ENCODE results near the gene KIF23. TPM values are rescaled to one million over a fixed set of nuclear protein-coding genes. Genes with fewer than 3 reads are reported as not detected.
A peak's percentile ranks its signal among the peaks of the same experiment; 100 is the strongest.
"Not testable (repeated sequence)": the region's sequence is repeated elsewhere in the genome, so short reads cannot be mapped to it uniquely, and the experiment has no call there.

Gene KIF23
- total RNA-seq, 1 donor from 2014 or later, result 3.7 TPM

DNA sequence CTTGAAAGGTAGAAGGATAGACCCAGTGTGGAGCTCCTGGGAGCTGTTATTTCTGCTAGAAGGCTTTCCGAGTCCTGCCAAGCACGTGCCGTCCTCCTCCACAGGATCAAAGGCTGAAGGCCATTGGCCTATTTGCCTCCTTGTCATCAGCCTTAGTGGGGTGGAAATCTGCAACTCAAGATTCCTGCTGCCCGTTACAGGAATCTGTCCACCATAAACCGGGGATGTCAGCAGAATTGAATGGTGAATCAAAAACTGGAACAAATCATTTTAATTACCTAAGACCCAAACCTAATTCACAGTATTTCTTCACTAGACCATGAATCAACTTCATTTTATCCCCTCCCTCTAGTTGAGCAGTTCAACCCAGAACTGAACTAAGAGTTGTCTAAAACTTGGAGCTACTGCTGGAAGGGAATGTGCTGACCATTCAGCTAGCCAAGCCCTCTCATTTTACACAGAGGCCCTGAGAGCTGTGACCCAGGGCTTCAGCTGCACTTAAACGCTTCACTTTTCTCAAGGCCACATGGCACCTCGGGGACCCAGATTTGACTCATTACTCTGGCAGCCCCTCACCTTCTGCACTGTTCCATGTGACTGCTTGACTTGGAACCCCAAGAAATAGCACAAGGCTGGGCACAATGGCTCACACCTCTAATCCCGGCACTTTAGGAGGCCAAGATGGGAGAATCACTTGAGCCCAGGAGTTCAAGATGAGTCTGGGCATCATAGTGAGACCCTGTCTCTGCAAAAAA lies 36.8 kb upstream of the KIF23 start:
- TF ChIP-seq, protein P1, sequence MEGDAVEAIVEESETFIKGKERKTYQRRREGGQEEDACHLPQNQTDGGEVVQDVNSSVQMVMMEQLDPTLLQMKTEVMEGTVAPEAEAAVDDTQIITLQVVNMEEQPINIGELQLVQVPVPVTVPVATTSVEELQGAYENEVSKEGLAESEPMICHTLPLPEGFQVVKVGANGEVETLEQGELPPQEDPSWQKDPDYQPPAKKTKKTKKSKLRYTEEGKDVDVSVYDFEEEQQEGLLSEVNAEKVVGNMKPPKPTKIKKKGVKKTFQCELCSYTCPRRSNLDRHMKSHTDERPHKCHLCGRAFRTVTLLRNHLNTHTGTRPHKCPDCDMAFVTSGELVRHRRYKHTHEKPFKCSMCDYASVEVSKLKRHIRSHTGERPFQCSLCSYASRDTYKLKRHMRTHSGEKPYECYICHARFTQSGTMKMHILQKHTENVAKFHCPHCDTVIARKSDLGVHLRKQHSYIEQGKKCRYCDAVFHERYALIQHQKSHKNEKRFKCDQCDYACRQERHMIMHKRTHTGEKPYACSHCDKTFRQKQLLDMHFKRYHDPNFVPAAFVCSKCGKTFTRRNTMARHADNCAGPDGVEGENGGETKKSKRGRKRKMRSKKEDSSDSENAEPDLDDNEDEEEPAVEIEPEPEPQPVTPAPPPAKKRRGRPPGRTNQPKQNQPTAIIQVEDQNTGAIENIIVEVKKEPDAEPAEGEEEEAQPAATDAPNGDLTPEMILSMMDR (IDR thresholded peaks at IDR 0.05; ENCODE audit: insufficient read depth, low read length, severe bottlenecking), result no peak
- no peak for FAIRE-seq

DNA sequence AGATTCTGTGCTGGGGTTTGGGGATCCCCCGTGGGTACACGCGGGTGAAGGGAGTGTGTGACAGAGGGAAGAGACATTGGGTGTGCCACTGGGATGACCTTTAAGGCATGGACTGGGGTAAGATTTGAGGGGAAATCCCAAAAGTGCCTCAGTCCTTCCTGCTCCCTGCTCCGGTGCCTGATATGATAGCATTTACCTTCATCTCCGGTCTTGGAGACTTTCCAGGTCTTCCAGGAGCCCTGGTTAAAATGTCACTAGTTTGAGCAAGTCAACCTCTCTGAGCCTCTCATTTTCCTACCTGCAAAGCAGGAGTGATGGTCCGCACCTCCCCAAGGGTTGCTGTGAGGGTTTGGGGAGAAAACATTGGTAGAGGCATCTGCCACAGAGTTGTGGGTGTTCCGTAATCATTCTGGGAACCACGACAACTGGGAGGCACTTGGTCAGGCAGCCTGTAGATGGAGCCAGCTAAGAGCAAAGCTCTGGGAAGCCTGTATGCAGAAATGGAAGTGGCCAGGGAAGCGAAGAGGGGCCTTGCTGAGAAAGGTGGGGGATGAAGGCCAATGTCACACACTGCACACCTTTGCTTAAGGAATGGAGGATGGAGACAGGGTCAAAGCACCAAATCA lies 33.9 kb upstream of the KIF23 start:
- FAIRE-seq (peak; percentile 13), DNase-seq (ENCODE audit: low read depth) (no peak)
- Histone ChIP-seq H3K4me3 (ENCODE audit: low read depth, low read length) (no peak overlapping the region), H3K36me3 (ENCODE audit: control insufficient read depth, insufficient read depth, low read length) (no peaks in the 10 kb centered on the region), H3K27me3 (ENCODE audit: control insufficient read depth, insufficient read depth, low read length) (no peaks in the 10 kb centered on the region)
- TF ChIP-seq, protein P1 (IDR thresholded peaks at IDR 0.05; ENCODE audit: insufficient read depth, low read length, severe bottlenecking), result peak; percentile 38

More for the DNA sequence above, 36.8 kb upstream of the KIF23 start:
- Histone ChIP-seq H3K27me3 (ENCODE audit: control insufficient read depth, insufficient read depth, low read length) (no peaks in the 10 kb centered on the region), H3K36me3 (ENCODE audit: control insufficient read depth, insufficient read depth, low read length) (no peaks in the 10 kb centered on the region), H3K4me3 (ENCODE audit: low read depth, low read length) (no peak overlapping the region)
- no peak for DNase-seq (ENCODE audit: low read depth)

DNA sequence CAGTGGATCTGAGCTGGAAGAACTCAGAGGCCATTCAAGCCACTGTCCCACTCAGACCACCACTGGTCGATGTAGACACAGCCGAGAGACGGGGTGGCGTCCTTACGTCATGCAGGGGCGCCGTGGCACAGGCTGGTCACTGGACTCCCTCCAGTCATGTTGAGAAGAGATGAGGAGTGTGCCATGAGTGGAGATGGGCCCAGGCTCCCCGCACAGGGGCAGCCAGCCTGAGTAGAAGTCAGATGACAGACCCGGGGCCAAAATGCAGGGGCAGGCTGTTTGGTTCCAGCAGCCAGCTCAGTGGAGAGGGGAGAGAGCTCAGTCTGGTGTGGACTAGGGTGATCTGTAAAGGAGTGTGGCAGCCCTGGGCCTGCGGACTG lies 33.4 kb upstream of the KIF23 start:
- TF ChIP-seq, protein P1 (IDR thresholded peaks at IDR 0.05; ENCODE audit: insufficient read depth, low read length, severe bottlenecking), result no peak
- Histone ChIP-seq H3K4me3 (ENCODE audit: low read depth, low read length) (no peak overlapping the region), H3K36me3 (ENCODE audit: control insufficient read depth, insufficient read depth, low read length) (no peaks in the 10 kb centered on the region), H3K27me3 (ENCODE audit: control insufficient read depth, insufficient read depth, low read length) (no peaks in the 10 kb centered on the region)
- DNase-seq (ENCODE audit: low read depth) (no peak), FAIRE-seq (no peak)

DNA sequence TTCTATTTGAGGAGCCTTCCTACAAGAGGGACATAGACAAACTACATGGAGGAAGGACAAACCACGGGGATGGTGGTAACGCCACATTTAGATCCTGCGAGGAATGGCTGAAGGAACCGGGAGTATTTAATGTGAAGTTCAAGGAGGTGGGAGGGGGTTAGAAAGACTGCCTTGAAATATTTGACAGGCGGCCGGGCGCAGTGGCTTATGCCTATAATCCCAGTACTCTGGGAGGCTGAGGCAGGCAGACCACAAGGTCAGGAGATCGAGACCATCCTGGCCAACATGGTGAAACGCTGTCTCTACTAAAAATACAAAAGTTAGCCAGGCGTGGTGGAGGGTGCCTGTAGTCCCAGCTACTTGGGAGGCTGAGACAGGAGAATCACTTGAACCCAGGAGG lies 32.0 kb upstream of the KIF23 start:
- not testable (repeated sequence) for FAIRE-seq; H3K27me3 ChIP-seq (ENCODE audit: control insufficient read depth, insufficient read depth, low read length); H3K4me3 ChIP-seq (ENCODE audit: low read depth, low read length); H3K36me3 ChIP-seq (ENCODE audit: control insufficient read depth, insufficient read depth, low read length); DNase-seq (ENCODE audit: low read depth)

DNA sequence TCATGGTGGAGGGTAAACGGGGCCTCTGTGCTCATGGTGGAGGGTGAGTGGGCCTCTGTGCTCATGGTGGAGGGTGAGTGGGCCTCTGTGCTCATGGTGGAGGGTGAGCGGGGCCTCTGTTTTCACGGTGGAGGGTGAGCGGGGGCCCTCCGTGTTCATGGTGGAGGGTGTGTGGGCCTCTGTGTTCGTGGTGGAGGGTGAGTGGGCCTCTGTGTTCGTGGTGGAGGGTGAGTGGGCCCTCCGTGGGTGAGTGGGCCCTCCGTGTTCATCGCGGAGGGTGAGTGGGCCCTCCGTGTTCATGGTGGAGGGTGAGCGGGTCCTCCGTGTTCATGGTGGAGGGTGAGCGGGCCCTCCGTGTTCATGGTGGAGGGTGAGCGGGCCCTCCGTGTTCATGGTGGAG lies 30.1 kb upstream of the KIF23 start:
- not testable (repeated sequence) for FAIRE-seq; H3K36me3 ChIP-seq (ENCODE audit: control insufficient read depth, insufficient read depth, low read length); DNase-seq (ENCODE audit: low read depth); H3K4me3 ChIP-seq (ENCODE audit: low read depth, low read length); H3K27me3 ChIP-seq (ENCODE audit: control insufficient read depth, insufficient read depth, low read length)

DNA sequence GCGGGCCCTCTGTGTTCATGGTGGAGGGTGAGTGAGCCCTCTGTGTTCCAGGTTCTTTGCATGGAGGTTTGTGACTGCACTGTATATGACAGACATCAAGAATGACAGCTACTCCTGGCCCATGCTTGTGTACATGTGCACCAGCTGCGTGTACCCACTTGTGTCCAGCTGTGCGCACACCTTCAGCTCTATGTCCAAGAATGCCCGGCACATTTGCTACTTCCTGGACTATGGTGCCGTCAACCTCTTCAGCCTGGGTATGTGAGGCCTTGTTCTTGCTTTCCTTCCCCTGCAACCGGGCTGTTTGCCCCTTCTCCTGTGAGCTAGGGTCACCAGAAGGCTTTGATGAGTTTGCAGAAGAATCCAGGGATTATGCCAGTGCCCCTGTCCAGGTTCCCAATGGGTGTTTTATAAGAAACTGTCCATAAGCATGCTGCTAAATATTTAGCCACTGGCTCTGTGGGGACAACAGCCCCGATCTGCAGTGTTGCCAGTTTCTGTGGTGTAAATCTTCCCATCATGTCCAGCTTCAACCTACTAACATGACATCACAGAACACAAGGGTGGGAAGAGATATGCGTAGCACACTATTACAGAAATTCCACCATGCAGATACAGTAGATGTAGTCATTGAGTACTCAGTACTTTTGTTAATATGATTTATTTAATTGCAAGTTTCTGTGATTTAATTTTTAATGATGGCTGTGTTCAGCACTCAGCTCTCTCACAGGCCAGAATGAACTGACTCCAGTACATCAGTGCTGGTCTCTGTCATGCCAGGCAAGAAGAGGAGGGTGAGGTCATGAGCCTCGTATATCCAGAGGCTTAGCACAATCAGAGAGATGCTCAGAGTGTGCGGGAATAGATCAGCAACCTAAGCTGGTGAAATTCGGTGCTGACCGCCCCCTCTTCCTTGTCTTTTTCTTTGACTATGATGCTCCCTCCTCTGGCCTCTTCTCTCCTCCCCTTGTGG lies 29.2 kb upstream of the KIF23 start:
- H3K4me3 ChIP-seq (ENCODE audit: low read depth, low read length), result no peak overlapping the region
- no peak for DNase-seq (ENCODE audit: low read depth)
- TF ChIP-seq, protein P1 (IDR thresholded peaks at IDR 0.05; ENCODE audit: insufficient read depth, low read length, severe bottlenecking), result no peak
- no peak for FAIRE-seq
- no peaks in the 10 kb centered on the region for H3K36me3 ChIP-seq (ENCODE audit: control insufficient read depth, insufficient read depth, low read length)
- no peaks in the 10 kb centered on the region for H3K27me3 ChIP-seq (ENCODE audit: control insufficient read depth, insufficient read depth, low read length)
